CD4-positive, alpha-beta memory T cell (primary cell): Measurements from ENCODE around the gene NFATC1. TPM values are rescaled to one million over a fixed set of nuclear protein-coding genes. Genes with fewer than 3 reads are reported as not detected.
A peak's percentile ranks its signal among the peaks of the same experiment; 100 is the strongest.
"Not testable (repeated sequence)": the region's sequence is repeated elsewhere in the genome, so short reads cannot be mapped to it uniquely, and the experiment has no call there.

Source experiments
- CTCF ChIA-PET: fragments of 350-600 bp; sonication (Branson Sonifier 250); formaldehyde crosslinking; loops from one replicate; lab custom pipeline; 2021; ENCODE audit warnings: inconsistent platforms; ENCODE audit not compliant: partially characterized antibody; lab: Charles Lee
- POLR2A ChIA-PET: fragments of 350-600 bp; sonication (Branson Sonifier 250); formaldehyde crosslinking; loops from one replicate; lab custom pipeline; 2021; ENCODE audit not compliant: partially characterized antibody; lab: Charles Lee
- DNase-seq, 5 donors: peaks; one replicate each; pipeline versions ENCODE4 v3.0.0 to v3.0.0-alpha.2; 2020 to 2022; ENCODE audit warnings: mixed read lengths in 1 of 5
- H3K27ac ChIP-seq: one replicate; pipeline ENCODE4 v1.7.0; 2013; ENCODE audit warnings: low read depth, low read length
- H3K27me3 ChIP-seq: 2 replicates; pipeline ENCODE4 v1.7.0; 2013; ENCODE audit warnings: mild to moderate bottlenecking, low read length, moderate library complexity; ENCODE audit not compliant: insufficient read depth
- H3K36me3 ChIP-seq: 2 replicates; pipeline ENCODE4 v1.7.0; 2013; ENCODE audit warnings: mild to moderate bottlenecking, low read length, moderate library complexity; ENCODE audit not compliant: insufficient read depth
- H3K4me1 ChIP-seq: 2 replicates; pipeline ENCODE4 v1.7.0; 2013; ENCODE audit warnings: mild to moderate bottlenecking, low read length, moderate library complexity; ENCODE audit not compliant: insufficient read depth
- H3K4me3 ChIP-seq, 2 donors: one replicate each; pipeline ENCODE4 v1.7.0; 2013; ENCODE audit warnings: low read length in 2 of 2, mild to moderate bottlenecking in 1 of 2
- H3K9me3 ChIP-seq, 2 donors: one replicate each; pipeline ENCODE4 v1.7.0; 2013; ENCODE audit warnings: low read length in 2 of 2, control low read depth in 1 of 2; ENCODE audit not compliant: control insufficient read depth in 1 of 2
- H3K27ac Mint-ChIP-seq, 7 donors: one replicate each; pipeline ENCODE4 v1.8.0; 2020 to 2021; ENCODE audit warnings: mixed read lengths in 7 of 7, mild to moderate bottlenecking in 6 of 7, inconsistent platforms in 3 of 7, moderate library complexity in 3 of 7
- H3K27me3 Mint-ChIP-seq, 2 donors: one replicate each; pipeline ENCODE4 v1.8.0; 2020 to 2021; ENCODE audit warnings: mixed read lengths in 2 of 2
- H3K36me3 Mint-ChIP-seq, 2 donors: one replicate each; pipeline ENCODE4 v1.8.0; 2020 to 2021; ENCODE audit warnings: mixed read lengths in 2 of 2, inconsistent platforms in 1 of 2, mild to moderate bottlenecking in 1 of 2
- H3K4me1 Mint-ChIP-seq, 4 donors: one replicate each; pipeline ENCODE4 v1.8.0; 2020 to 2021; ENCODE audit warnings: mixed read lengths in 4 of 4, mild to moderate bottlenecking in 1 of 4
- H3K4me3 Mint-ChIP-seq, 8 donors: one replicate each; pipeline ENCODE4 v1.8.0; 2020 to 2021; ENCODE audit warnings: mixed read lengths in 8 of 8, mild to moderate bottlenecking in 7 of 8, moderate library complexity in 6 of 8, inconsistent platforms in 3 of 8
- H3K9me3 Mint-ChIP-seq, 8 donors: one replicate each; pipeline ENCODE4 v1.8.0; 2020 to 2021; ENCODE audit warnings: mixed read lengths in 8 of 8, mild to moderate bottlenecking in 5 of 8, inconsistent platforms in 3 of 8, moderate library complexity in 1 of 8
- intact Hi-C: fragments of 100-400 bp; cut with micrococcal nuclease; formaldehyde crosslinking; loops from one replicate; pipeline ENCODE4 v1.15.1; 2023
- polyA plus RNA-seq, 2 donors: library from polyadenylated mRNA; unstranded; fragments of 300-500 nt; fragmentation: Illumina TruSeq; gene quantifications; one replicate each; pipeline ENCODE4 v1.2.3, GENCODE V29; 2021
- total RNA-seq, 2 experiments: library from RNA; stranded (reverse); gene quantifications; one replicate each; pipeline ENCODE4 v1.2.3, GENCODE V29; 2021

Gene NFATC1
- total and polyA plus RNA-seq, 4 experiments from 2014 or later: 15.3 to 69.6 (median 54.9) TPM

DNA sequence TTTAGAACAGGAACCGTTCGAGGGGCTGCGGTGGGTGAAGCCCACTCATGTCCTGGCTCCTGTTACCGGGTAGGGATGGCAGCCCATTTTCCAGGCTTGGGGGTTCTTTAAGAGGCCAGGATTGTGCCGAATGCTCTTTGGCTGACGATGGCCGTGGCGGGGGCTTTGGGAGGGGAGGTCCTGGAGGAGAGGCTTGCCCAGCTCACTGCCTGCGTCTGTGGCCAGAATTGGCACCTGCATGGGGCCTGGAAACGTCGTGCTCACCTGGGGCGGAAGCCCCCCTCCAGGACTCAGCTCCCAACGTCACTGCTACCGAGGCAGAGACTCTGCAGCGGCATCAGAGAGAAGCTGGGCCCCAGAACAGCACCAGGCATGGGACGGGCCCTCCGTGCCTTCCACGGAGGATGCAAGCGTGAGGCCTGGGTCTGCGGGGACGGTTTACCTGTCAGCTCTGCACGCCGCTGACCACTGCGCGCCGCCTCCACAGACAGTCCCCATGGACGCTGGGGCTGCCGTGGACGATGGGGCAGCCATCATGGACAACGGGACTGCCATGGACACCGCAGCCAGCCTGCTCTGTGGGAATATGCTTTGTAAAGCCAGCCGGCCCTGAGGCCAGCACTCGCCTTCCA, 82.9 kb downstream of the NFATC1 start:
- H3K4me1 ChIP-seq: no peaks in the 10 kb centered on the region
- no peak for DNase-seq
- H3K9me3 ChIP-seq: no peaks in the 10 kb centered on the region
- no peaks in the 10 kb centered on the region for H3K27me3 ChIP-seq
- Mint-ChIP-seq H3K4me1 (peaks cover 0 to 20% (median 2%) of the 10 kb centered on the region in 4 donors), H3K27ac (peak overlapping the region in 3 of 7 donors; percentile 68 to 79 (median 75)), H3K36me3 (peaks cover 13 to 17% of the 10 kb centered on the region in 2 donors), H3K4me3 (no peak overlapping the region), H3K9me3 (peaks cover 0 to 3% (median 0%) of the 10 kb centered on the region in 8 donors), H3K27me3 (no peaks in the 10 kb centered on the region)
- ChIA-PET CTCF (interaction anchor here (1.7 kb wide), 2 partner anchors 38 to 101 kb away, joined by 4 read pairs; no protein-coding TSS in a partner anchor), POLR2A (no interaction called here)
- H3K36me3 ChIP-seq: peaks cover 23% of the 10 kb centered on the region
- H3K4me3 ChIP-seq: no peak overlapping the region
- no peak overlapping the region for H3K27ac ChIP-seq
- intact Hi-C loops: no loop called here

DNA sequence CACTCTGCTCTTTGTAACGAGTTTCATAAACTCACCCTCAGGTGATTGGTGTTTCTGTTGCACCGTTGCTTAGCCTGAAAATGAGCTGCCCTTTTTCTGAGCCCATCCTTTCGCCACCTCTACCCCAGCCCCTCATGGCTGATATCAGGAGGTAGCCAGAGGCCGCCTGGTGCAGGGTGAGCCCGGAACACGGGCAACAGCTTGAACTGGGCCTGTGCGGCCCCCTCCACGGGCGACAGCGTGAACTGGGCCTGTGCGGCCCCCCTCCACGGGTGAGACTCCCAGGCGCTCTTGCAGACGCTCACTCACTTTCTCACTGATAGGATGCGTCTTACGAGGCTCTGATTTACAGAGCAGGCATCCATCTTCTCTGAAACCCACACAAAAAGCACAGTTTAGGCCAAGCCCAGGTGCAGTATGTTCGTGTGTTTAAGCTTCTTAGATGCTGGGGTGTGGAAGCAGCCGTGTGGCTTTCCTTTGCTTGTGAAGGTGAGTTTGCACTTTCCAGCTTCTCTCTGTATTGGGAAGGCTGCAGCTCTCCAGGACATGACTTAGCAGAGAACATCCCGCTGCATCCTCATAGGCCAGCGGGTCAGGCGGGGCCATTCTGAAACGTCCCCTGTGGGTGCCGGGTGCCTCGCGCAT, 83.5 kb downstream of the NFATC1 start:
- no peak overlapping the region for H3K27ac ChIP-seq
- peaks cover 23% of the 10 kb centered on the region for H3K36me3 ChIP-seq
- intact Hi-C loops: no loop called here
- DNase-seq: no peak
- POLR2A ChIA-PET: no interaction called here
- no peak overlapping the region for H3K4me3 ChIP-seq
- peaks cover 14 to 17% of the 10 kb centered on the region in 2 donors for H3K36me3 Mint-ChIP-seq
- H3K4me1 ChIP-seq: no peaks in the 10 kb centered on the region
- CTCF ChIA-PET: interaction anchor here (1.7 kb wide), 2 partner anchors 37 to 101 kb away, joined by 4 read pairs; no protein-coding TSS in a partner anchor
- no peaks in the 10 kb centered on the region for H3K27me3 Mint-ChIP-seq
- H3K4me3 Mint-ChIP-seq: peak overlapping the region in 1 of 8 donors; percentile 26
- H3K4me1 Mint-ChIP-seq: peaks cover 0 to 20% (median 2%) of the 10 kb centered on the region in 4 donors
- H3K9me3 ChIP-seq: no peaks in the 10 kb centered on the region
- no peaks in the 10 kb centered on the region for H3K27me3 ChIP-seq
- H3K9me3 Mint-ChIP-seq: peaks cover 0 to 3% (median 0%) of the 10 kb centered on the region in 8 donors
- peak overlapping the region in 5 of 7 donors; percentile 29 to 79 (median 75) for H3K27ac Mint-ChIP-seq

DNA sequence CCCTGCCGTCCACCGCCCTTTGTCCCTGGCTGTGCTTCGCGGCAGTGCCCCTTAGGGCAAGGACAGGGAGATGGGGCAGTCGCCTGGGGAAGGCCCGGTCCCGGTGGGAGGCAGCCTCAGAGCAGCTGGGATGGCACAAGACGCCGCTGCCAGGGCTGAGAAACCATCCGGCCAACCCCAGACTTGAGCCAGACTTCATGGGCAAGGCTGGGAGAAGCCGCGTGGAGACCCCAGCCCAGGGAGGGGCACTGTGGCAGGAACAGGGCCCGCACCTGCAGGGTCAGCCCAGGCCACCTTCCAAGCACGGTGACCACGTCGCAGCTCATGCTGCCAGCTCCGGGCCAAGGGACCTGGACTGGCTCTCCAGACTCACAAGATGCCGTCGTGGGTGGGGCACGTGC, 84.0 kb downstream of the NFATC1 start:
- no peak overlapping the region for H3K4me3 Mint-ChIP-seq
- peaks cover 0 to 20% (median 3%) of the 10 kb centered on the region in 4 donors for H3K4me1 Mint-ChIP-seq
- no peak overlapping the region for H3K27ac ChIP-seq
- ChIA-PET CTCF (interaction anchor here (1.7 kb wide), 2 partner anchors 37 to 102 kb away, joined by 4 read pairs; no protein-coding TSS in a partner anchor), POLR2A (no interaction called here)
- H3K36me3 Mint-ChIP-seq: peaks cover 17 to 18% of the 10 kb centered on the region in 2 donors
- H3K27me3 Mint-ChIP-seq: no peaks in the 10 kb centered on the region
- peaks cover 23% of the 10 kb centered on the region for H3K36me3 ChIP-seq
- H3K27me3 ChIP-seq: no peaks in the 10 kb centered on the region
- H3K9me3 Mint-ChIP-seq: peaks cover 0 to 3% (median 0%) of the 10 kb centered on the region in 8 donors
- H3K27ac Mint-ChIP-seq: peak overlapping the region in 1 of 7 donors; percentile 29
- no peaks in the 10 kb centered on the region for H3K4me1 ChIP-seq
- H3K9me3 ChIP-seq: no peaks in the 10 kb centered on the region
- intact Hi-C loops: no loop called here
- DNase-seq: no peak
- no peak overlapping the region for H3K4me3 ChIP-seq

DNA sequence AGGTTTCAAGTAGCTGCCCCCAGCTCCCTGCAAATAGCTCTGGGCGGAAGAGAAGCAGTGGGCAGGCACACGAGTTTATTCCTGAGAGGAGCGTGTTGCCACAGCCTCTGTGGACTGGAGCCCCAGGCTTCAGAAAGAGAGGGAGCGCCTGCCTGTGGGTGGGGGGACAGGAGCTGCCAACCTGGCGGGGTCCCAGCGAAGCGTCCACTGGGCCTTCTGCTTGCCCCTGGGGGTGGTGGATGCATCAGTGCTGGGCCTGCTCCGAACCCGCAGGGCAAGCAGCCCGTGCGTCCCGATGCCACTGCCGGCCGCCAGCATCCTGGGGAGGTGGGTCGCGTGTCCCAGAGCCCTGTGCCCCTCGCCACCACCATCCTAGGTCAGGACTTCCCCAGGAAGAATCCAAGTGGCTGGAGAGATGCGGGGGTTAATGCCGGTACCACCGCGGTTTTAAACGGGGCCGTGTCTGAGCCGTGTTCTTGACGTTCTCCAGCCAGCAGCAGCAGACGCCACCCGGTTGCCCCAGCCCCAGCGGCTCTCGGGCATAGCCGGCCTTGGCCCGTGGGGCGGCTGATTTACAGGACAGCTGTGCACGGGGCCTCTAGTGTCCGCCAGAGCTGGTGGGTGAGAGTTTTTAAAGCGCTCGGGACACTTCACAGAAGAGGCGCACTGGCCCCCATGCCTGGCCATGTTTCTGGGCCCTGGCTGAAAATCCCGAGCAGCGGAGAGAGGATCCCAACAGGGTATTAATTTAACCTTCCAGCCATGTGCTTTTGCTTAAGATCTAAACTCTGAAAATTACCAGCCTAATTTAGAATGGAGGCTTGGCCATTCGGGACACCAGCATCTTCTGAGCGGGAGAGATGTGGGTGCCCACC, 84.7 kb downstream of the NFATC1 start:
- no peaks in the 10 kb centered on the region for H3K9me3 Mint-ChIP-seq
- no peak overlapping the region for H3K27ac Mint-ChIP-seq
- H3K27me3 ChIP-seq: no peaks in the 10 kb centered on the region
- H3K27me3 Mint-ChIP-seq: no peaks in the 10 kb centered on the region
- H3K4me3 ChIP-seq: no peak overlapping the region
- DNase-seq: no peak
- peaks cover 0 to 20% (median 3%) of the 10 kb centered on the region in 4 donors for H3K4me1 Mint-ChIP-seq
- no peaks in the 10 kb centered on the region for H3K4me1 ChIP-seq
- H3K36me3 ChIP-seq: peaks cover 23% of the 10 kb centered on the region
- ChIA-PET CTCF (interaction anchor here (1.7 kb wide), 1 partner anchor 102 kb away, joined by 4 read pairs; no protein-coding TSS in a partner anchor), POLR2A (no interaction called here)
- peaks cover 17 to 21% of the 10 kb centered on the region in 2 donors for H3K36me3 Mint-ChIP-seq
- intact Hi-C loops: no loop called here
- H3K9me3 ChIP-seq: no peaks in the 10 kb centered on the region
- H3K27ac ChIP-seq: no peak overlapping the region
- no peak overlapping the region for H3K4me3 Mint-ChIP-seq

DNA sequence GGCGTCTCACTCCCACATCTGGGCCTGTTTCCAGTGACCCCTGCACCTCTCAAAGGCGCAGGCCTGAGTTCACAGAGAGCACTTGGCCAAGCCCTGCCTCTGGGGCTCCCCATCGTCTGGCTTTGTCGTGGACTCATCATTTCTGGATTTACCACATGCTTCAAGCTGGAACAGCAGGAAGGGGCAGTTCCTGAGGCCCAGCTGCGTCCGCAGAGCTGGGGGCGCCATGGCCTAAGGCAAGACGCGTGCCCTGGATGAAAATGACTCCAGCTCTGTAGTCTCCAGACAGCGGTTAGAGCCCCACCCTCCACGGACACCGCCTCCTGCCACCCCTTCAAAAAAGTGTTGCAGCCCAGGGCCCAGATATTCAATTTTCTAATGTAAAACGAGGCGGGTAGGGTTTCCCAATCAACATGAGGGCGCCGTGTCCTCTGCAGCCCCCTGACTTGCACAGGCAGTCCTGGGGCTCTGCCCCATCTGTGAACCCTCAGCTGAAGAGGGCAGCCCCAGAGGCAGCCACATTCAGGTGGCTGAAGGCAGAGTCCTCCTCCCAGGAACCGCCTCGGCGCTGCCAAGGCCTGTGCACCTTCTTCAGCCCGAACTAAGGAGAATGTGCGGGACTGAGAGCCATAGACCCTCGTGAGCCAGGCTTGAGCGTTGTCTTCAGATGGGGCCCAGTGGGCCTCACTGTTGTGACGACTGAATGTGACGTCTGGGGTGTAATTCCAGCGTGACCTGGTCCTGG, 85.5 kb downstream of the NFATC1 start:
- Mint-ChIP-seq H3K4me1 (peaks cover 0 to 20% (median 3%) of the 10 kb centered on the region in 4 donors), H3K27ac (peak overlapping the region in 1 of 7 donors; percentile 12), H3K27me3 (no peaks in the 10 kb centered on the region), H3K4me3 (no peak overlapping the region), H3K9me3 (no peaks in the 10 kb centered on the region), H3K36me3 (peaks cover 17 to 27% of the 10 kb centered on the region in 2 donors)
- ChIA-PET POLR2A (no interaction called here), CTCF (no interaction called here)
- Histone ChIP-seq H3K27me3 (no peaks in the 10 kb centered on the region), H3K4me3 (no peak overlapping the region), H3K4me1 (no peaks in the 10 kb centered on the region), H3K36me3 (peaks cover 30% of the 10 kb centered on the region), H3K9me3 (no peaks in the 10 kb centered on the region), H3K27ac (no peak overlapping the region)
- no peak for DNase-seq
- intact Hi-C loops: no loop called here

DNA sequence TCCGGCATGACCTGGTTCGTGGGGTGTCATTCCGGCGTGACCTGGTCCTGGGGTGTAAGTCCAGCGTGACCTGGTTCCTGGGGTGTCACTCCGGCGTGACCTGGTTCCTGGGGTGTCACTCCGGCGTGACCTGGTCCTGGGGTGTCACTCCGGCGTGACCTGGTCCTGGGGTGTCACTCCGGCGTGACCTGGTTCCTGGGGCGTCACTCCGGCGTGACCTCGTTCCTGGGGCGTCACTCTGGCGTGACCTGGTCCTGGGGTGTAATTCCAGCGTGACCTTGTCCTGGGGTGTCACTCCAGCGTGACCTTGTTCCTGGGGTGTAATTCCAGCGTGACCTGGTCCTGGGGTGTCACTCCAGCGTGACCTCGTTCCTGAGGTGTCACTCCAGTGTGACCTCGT, 87.7 kb downstream of the NFATC1 start:
- H3K36me3 Mint-ChIP-seq: peaks cover 14 to 28% of the 10 kb centered on the region in 2 donors
- H3K9me3 Mint-ChIP-seq, H3K9me3 ChIP-seq, DNase-seq, H3K4me1 ChIP-seq, H3K4me3 Mint-ChIP-seq, H3K27me3 ChIP-seq, intact Hi-C loops, H3K4me3 ChIP-seq, CTCF ChIA-PET, H3K27ac ChIP-seq, H3K27ac Mint-ChIP-seq, H3K27me3 Mint-ChIP-seq, POLR2A ChIA-PET: not testable (repeated sequence)
- H3K36me3 ChIP-seq: peaks cover 37% of the 10 kb centered on the region
- peaks cover 0 to 11% (median 3%) of the 10 kb centered on the region in 4 donors for H3K4me1 Mint-ChIP-seq
